ENCODE results near the gene SUN5.

Gene SUN5

DNA sequence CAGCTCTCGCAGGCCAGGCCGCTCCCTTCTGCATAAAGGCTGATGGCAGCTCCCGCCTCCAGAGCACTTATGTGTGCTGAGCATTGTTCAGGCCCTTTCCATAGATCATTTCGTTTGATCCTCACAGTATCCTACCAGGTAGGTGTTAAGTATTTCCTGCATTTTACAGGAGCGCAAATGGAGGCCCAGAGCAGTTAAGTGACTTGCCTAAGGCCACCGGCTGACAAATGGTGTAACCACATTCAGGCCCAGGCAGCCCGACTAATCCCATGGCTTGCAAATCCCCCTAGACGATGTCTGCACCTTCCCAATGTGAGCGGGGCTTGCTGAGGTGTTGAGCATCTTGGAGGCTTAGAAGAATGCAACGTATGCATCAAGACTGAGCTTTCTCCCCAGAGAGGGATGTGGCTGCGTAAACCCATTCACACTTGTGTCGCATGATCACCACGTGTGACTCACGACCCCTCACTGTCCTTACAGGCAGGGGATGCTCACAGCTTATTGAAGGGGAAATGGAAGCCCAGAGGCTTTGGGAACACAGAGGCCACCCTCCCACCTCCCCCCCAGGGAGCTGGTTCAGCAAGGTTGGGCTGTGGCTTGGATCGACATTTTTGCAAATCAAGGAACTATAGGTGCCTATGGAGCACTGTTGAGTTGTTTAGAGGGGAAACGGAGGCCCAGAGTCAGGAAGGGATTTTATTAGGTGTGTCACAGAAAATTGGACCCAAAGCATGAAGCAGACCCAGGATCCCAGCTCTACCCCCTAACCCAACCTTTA, 10.3 kb upstream of the SUN5 start:
- no peak for DNase-seq (ENCODE audit: low spot score)

DNA sequence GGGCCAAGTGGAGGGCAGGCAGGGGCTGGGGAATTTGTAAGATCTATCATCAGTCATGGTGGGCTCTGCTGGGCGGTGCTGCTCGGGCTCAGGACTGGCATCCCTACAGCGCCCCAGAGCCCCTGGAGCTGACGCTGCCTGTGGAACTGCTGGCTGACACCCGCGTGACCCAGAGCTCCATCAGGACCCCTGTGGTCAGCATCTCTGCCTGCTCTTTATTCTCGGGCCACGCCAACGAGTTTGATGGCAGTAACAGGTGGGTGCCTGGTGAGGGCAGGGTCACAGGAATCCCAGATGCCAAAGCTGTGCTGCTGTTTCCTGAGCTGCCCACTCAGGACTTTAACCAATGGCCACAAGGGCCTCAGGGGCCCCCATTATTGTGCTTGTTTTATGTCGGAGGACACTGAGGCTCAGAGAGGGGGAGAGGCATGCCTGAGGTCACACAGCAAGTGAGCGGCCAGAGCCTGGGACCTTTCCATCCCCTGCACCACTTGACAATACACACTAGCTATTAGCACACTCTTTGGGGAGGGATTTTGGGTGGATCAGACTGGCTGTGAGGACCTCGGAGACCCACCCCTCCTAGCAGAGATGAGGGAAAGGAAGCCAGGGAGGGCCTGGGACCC, 9.6 kb upstream of the SUN5 start:
- DNase-seq (ENCODE audit: low spot score) = no peak

DNA sequence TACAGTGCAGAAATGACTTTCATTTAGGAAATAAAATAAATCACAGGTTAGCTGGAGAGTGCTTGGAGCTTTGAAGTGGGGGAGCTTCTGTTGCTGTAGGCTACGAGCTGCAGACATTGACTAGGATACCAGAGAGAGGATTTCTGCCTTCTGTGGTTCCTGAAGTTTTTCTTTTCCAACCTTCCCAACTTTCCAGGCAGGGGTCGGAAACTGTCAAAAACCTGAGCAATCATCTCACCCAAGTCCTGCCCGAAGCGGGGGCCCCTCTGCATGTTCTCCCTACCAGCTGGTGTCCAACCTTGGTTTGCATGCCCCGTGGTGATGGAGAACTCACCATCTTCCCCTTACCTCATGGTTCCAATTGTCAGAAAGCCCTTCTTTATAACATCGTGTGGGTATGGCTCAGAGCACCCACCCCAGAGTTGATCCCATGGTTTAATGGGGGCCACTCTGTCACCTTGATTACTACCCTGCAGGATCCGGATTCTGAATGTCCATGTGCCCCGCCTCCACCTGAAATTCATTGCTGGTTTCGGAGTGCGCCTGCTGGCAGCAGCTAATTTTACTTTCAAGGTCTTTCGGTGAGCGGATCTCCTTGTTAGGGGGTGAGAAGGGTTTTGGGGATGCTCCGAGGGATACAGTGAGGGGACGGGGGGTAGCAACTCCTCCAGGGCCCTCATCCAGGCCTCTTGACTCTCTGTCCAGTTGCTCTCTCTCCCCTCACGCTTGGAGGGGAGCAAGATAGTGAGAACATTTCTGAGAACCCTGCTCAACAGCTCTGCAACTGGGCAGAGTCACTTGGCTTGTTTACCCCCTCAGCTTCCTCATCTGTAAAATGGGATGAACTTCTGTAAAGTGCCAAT, 8.3 kb upstream of the SUN5 start:
- DNase-seq (ENCODE audit: low spot score) = no peak

- DNase-seq (ENCODE audit: low spot score) = no peak
Measured at GRCh38 chr20:33010674-33011449, 6.6 kb upstream of the SUN5 start.

GRCh38 chr20:33010133-33010504, 5.9 kb upstream of the SUN5 start:
- DNase-seq (ENCODE audit: low spot score) = no peak

DNA sequence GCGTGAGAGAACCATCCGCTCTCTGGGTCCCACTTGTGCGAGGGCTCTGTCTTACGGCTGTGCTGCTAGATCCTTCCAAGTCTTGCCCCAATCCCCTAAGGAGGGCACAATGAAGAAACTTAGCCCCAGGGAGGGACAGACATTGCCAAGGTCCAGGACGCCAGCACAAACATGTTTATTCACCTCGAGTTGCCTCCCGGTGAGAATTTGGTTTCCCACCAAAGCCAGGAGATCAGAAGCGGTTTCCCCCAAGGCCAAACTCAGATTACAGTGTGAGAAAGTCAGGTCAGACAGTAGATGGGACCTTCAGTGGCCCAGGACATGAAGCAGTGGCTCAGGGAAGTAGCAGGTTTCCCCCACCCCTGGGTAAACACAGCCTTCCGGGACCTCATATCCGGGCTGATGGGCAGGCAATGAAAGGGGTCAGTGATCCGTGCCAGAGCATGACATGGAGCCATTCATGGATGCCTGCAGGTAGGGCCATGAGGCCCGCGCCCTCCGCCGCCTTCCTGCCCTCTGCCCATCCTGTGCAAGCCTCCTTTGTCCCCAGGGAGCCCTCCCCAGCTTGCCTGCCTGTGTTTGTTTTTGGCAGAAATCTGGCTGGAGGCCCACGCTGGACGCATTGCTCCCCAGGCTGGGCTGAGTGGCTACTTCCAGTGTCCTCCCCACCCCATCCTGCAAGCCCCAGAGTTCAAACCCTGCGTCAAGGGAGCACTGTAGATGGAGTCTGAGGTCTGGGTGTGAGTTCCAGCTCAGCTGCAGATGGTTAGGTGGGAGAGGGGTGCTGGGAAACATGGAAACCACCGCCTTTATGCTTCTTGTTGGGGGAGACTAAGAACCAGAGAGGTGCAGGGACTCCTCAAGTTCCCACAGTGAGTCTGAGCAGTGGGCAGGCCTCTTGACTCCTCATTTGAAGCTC, 5.2 kb upstream of the SUN5 start:
- no peak for DNase-seq (ENCODE audit: low spot score)

DNA sequence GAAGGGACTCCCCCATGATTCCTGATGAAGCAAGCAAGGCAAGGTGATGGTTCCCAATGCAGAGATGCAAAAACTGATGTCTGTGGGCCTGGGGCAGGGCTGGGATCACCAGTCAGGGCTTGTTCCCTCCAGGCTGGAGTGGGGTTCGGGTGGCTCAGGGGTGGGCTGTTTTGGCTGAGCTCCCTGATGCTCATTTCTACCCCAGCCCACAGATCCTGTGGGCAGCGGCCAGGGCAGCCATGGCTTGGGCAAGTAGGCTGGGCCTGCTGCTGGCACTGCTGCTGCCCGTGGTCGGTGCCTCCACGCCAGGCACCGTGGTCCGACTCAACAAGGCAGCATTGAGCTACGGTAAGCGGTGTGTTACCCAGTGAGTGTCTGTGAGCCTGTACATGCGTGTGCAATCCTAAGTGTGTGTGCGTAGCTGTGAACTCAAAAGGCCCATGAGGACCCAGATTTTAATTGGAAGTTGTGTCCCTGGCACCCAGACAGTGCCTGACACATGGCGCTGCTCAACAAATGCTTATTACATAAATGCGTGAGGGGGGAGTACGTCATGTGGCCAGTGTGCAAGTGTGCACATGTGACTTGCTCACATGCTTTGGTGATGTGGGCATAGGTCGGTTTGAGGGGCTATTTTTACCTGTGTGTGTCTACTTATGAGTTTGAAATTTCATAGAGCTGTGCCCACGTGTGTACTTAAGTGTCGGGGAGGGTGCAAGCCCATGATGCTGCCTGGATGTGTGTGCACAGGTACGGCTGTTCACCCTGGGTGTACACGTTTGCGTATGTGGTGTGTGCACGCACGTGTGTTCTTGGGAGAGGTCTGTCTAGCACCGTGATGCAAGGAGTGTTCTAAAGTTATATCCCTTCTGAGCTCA, 4.3 kb upstream of the SUN5 start:
- no peak for DNase-seq (ENCODE audit: low spot score)

GRCh38 chr20:33007376-33008335, 3.4 kb upstream of the SUN5 start, which contains the start of gene BPIFB2:
Gene BPIFB2, plus strand, starts transcription at chr20:33007704. Its CDS starts 871 bp downstream, at chr20:33008575.
- DNase-seq (ENCODE audit: low spot score) = no peak

- no peak for DNase-seq (ENCODE audit: low spot score)
Measured at GRCh38 chr20:33006776-33007375, 2.6 kb upstream of the SUN5 start.

- no peak for DNase-seq (ENCODE audit: low spot score)
Measured at GRCh38 chr20:33005908-33006775, 1.9 kb upstream of the SUN5 start.

- peak; percentile 60 for DNase-seq (ENCODE audit: low spot score)
Measured at GRCh38 chr20:33005132-33005566, 916 bp upstream of the SUN5 start.

DNA sequence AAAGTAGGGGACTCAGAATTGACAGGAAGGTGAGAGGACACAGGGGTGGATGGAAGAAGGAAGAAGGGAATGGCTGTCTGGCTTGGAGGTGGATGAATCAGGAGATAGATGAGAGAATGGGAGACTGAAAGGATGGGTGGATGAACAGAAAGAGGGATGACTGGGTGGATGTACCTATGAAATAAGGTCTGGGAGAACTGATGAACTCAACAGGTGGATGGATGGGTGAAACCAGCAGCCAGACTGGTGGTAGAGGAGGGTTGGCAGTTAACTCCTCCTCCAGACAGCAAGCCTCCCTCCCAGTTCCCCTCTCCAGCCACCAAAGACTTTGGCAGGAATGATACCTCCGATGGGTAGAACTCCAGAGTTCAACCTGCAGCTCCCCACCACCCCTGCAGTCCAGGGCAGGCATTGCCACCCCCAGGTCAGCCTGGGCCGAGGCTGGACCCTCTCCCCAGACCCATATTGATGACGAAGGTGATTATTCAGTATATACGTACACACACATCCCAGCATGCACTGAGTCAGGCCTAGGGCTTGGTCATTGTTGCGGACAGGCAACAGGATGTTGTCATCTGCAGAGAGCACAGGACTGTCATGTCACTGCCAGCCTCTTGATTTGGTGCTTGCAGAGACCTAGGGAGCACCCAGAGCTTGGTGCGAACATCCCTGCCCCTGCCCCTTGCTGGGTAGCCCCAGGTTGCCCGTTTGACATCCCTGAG, 2.0 kb downstream of the SUN5 start:
- DNase-seq (ENCODE audit: low spot score) = no peak

DNA sequence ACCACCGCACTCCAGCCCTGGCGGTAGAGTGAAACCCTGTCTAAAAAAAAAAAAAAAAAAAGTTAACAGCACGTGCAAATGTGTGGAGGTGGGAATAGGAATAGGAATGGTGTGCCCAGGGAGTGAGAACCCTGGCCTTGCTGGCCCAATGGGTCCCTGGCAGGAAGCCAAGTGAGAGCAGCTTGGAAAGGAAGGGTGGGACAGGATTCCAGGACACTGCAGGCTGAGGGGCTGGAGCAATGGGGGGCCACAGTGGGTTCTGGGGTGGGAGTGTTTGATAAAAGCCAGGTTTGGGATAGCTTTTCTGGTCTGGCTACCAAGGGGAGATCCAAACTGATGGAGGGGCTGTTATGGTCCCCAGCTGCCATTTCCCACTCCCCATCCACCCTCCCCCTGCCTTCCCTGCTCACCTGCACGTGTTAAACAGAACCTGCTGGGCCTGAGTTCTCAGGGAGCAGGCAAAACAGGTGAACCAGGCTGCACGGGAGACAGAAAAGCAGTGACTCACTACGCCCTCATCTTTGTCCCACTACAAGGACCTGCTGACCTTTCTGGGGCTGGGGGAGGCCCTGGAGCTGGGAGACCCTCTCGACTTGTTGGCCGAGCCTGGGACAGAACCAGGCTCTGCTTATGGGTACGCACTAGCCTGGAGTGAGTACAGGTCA, 3.3 kb downstream of the SUN5 start:
- DNase-seq (ENCODE audit: low spot score) = no peak

GRCh38 chr20:32999603-33000250, 4.5 kb downstream of the SUN5 start:
- no peak for DNase-seq (ENCODE audit: low spot score)

DNA sequence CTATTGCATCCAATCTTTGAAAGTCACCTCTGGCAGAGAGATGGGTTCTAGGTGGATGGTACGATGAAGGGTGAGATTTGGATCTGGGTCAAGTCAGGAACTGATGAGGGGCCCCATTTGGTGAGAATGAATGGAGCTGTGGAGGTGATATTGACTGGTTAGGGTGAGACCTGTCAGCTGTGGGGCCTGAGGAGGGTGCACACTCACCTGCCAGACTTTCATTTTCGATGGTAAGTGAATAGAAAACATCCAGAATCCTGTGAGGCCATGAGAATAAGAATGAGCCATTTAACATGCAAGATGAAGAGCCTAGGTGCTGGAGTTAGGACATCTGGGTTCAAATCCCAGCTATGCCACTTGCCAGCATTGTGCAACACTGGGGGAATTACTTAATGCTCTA, 6.8 kb downstream of the SUN5 start:
- DNase-seq (ENCODE audit: low spot score) = no peak
